K562 (cell line): ENCODE measurements around the gene DHRS11. TPM values are rescaled to one million over a fixed set of nuclear protein-coding genes. Genes with fewer than 3 reads are reported as not detected.

Experiments
- NFIC ChIP-seq: fragments of 450-650 bp; IDR thresholded peaks from 2 replicates; pipeline ENCODE4 v1.6.1; 2017; ENCODE audit warnings: mild to moderate bottlenecking, inconsistent platforms
- ZBTB40 ChIP-seq, 2 experiments: fragments of 450-650 bp in 1 of 2; sonication (generic) in 1 of 2; formaldehyde crosslinking in 1 of 2; IDR thresholded peaks; 2 replicates each; pipeline versions ENCODE4 v1.7.1 to v1.9.0; 2016 to 2022; ENCODE audit warnings: inconsistent platforms in 1 of 2, mild to moderate bottlenecking in 1 of 2, missing genetic modification reagents in 1 of 2
- ZNF384 ChIP-seq: IDR thresholded peaks from 2 replicates; pipeline ENCODE4 v1.6.1; 2012; ENCODE audit warnings: low read depth, low read length, improper control_type of control experiment
- polyA plus RNA-seq, 8 experiments: library from polyadenylated mRNA; depleted of rRNA in 4 of 8; stranded (reverse) in 5 of 8; unstranded in 3 of 8; fragments of >200 nt; fragmentation: Nextera tagmentation in 2 of 8; fragmentation: Illumina TruSeq in 1 of 8; extraction: Ambion mirVana in 2 of 8; extraction: Trizol in 1 of 8; gene quantifications; 2 replicates each; pipeline versions ENCODE4 v1.2.1 to v1.2.3, GENCODE V29; 2011 to 2014; ENCODE audit warnings: inconsistent platforms in 1 of 8, missing spikeins in 1 of 8
- total RNA-seq, 7 experiments: library from RNA; depleted of rRNA in 6 of 7; stranded (reverse); fragments of >200 nt in 6 of 7; fragmentation: Illumina TruSeq in 2 of 7; extraction: Trizol in 2 of 7; gene quantifications; 2 replicates each; pipeline versions ENCODE4 v1.2.1 to v1.2.3, GENCODE V29; 2011 to 2021; ENCODE audit warnings: low replicate concordance in 1 of 7

The DHRS11 gene
- total and polyA plus RNA-seq, 9 of the 15 experiments (the other 6 are each of a cell fraction or from before 2014, with no cell fraction given): 15.2 to 123 (median 59.8) TPM

DNA sequence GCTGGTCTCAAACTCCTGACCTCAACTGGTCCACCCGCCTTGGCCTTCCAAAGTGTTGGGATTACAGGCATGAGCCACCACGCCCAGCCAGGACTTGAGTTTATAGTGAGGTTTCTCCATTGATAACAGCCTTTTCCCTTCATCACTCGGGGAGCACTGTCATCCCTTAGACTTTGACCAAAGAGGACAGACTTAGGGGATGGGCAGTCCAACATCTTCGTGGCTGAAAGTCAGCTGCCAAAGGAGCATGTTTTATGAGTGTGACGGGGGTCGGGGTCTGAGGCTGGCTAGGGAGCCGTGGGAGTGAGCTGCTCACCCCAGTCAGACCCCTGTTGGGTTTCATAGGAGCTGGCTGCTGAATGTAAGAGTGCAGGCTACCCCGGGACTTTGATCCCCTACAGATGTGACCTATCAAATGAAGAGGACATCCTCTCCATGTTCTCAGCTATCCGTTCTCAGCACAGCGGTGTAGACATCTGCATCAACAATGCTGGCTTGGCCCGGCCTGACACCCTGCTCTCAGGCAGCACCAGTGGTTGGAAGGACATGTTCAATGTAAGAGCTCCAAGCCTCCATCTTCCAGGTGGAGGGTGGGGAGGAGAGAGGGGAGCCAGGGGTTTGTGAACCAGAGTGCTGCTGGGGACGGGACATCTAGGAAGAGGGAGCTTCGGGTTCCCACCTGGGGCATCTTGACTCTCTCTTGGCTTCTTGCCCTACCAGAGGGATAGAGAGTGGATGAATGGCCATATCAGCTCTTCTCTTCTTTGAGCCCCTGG lies 3.1 kb downstream of the DHRS11 start (continued):
- TF ChIP-seq ZBTB40 (IDR thresholded peaks at IDR 0.05): no peak
- TF ChIP-seq ZBTB40 (CRISPR knock-in tag; IDR thresholded peaks at IDR 0.05): no peak
- peak; percentile 53 for TF ChIP-seq ZNF384
- peak; percentile 15; the same call in 1 of the 2 replicates for TF ChIP-seq NFIC
- TF ChIP-seq, all 486 proteins: peak for 2
